ENCODE measurements around the gene DISC1.
A peak's percentile ranks its signal among the peaks of the same experiment; 100 is the strongest.

DISC1 gene

GRCh38 chr1:232059726-232060374, 433.3 kb downstream of the DISC1 start:
- DNase-seq, result peak in 1 of 2 experiments; percentile 21

GRCh38 chr1:232062967-232063366, 436.4 kb downstream of the DISC1 start:
- DNase-seq, result no peak

GRCh38 chr1:232066521-232066920, 439.9 kb downstream of the DISC1 start:
- peak in 1 of 2 experiments; percentile 63 for DNase-seq

GRCh38 chr1:232074265-232074664, 447.7 kb downstream of the DISC1 start:
- DNase-seq, result no peak

- no peak for DNase-seq
These were observed 451.2 kb downstream of the DISC1 start for GRCh38 chr1:232077809-232078208.

- DNase-seq, result no peak
These were observed 458.1 kb downstream of the DISC1 start for GRCh38 chr1:232084584-232085223.

GRCh38 chr1:232090816-232091215, 464.2 kb downstream of the DISC1 start:
- no peak for DNase-seq
